GM20000 (cell line): Measurements from ENCODE around the gene PML.

ENCODE experiments used
- DNase-seq: peaks from one replicate; pipeline ENCODE4 v3.0.0; 2012; ENCODE audit warnings: low spot score
- TF ChIP-seq, protein P1 (sequence below): IDR thresholded peaks from 2 replicates; pipeline ENCODE4 v1.5.1; 2012; ENCODE audit warnings: mild to moderate bottlenecking, control low read depth; ENCODE audit errors: extremely low read depth, missing control alignments

Gene PML

DNA sequence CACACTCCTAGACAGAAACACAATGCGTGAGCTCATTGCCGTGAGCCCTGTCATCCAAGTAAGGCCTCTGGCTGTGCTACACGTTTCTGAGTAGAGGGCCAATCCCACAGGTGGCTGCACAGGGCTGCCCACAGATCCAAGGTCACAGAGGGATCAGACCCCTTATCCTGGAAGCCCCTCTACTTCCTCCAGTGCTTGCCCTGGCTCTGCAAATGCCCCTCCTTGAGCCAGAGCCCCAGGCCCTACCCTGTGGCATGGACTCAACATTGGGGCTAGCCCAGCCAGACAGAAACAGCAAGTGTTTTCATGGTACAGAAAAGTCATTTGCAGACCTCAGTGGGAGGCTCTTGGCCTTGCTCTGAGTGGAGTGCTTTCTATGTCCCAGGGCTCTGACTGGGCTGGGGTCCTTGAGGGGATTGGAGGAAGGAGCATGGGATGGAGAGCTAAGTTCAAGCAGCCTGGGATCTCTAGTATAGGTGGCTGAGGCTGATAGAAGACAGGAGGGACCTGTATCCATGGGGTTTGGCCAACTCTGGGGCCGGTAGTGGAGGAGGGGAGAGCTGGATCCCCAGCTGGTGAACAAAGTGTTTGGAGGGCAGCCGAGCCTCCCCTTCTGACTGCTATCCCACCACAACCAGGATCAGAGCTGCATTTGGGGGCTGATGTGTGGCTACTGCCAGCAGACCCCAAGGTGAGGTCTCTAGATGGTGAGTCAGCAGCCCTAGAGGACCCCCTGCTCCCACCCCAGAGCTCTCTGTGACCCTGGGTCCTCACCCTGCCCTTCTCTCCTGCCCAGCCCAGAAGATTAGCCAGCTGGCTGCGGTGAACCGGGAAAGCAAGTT is 49.1 kb downstream of the PML start:
- DNase-seq = no peak
- TF ChIP-seq, protein P1, sequence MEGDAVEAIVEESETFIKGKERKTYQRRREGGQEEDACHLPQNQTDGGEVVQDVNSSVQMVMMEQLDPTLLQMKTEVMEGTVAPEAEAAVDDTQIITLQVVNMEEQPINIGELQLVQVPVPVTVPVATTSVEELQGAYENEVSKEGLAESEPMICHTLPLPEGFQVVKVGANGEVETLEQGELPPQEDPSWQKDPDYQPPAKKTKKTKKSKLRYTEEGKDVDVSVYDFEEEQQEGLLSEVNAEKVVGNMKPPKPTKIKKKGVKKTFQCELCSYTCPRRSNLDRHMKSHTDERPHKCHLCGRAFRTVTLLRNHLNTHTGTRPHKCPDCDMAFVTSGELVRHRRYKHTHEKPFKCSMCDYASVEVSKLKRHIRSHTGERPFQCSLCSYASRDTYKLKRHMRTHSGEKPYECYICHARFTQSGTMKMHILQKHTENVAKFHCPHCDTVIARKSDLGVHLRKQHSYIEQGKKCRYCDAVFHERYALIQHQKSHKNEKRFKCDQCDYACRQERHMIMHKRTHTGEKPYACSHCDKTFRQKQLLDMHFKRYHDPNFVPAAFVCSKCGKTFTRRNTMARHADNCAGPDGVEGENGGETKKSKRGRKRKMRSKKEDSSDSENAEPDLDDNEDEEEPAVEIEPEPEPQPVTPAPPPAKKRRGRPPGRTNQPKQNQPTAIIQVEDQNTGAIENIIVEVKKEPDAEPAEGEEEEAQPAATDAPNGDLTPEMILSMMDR = no peak

- TF ChIP-seq, protein P1 = no peak
- no peak for DNase-seq
Observed at GRCh38 chr15:74044267-74045110, 50.0 kb downstream of the PML start.

DNA sequence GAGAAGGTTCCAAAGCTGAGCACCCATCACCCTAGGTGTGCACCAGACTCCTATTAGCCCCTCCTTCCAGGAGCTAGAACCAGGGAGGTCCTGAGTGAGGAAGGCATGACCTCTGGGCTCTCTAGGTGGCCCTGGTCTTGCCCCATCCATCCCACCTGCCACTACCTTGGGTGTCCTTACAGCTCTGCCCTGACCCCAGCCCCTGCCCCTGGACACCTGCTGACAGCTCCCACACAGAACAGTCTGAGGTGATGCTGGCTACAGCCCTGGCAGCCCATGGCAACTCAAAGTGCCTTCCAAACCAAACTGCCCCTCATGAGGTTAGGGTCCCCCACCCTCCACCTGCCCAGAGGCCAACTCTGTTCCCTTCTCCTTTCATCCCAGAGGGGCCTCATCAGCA is 50.7 kb downstream of the PML start:
- no peak for DNase-seq
- TF ChIP-seq, protein P1 = no peak

GRCh38 chr15:74045636-74046274 is 51.2 kb downstream of the PML start:
- DNase-seq = no peak
- TF ChIP-seq, protein P1 = no peak

GRCh38 chr15:74046275-74046674 is 51.8 kb downstream of the PML start:
- TF ChIP-seq, protein P1 = no peak
- DNase-seq = no peak

DNA sequence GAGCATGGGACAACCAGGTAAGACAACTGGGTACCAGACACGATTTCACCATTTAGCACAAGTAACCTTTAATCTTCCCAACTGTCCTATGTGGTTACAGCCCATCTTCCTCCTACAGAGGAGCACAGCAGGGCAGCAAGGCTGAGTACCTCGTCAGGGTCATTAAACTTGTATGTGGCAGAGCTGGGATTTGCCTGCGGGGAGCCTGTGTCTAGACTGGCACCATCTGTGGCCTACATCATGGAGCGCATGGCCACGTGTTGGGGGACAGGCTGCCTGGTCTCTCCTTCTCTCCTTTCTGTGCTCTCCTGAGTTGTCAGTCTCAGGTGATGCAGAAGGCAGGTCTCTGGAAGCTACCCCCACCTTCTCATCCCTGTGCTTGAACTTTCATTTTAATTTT is 55.6 kb downstream of the PML start:
- no peak for DNase-seq
- TF ChIP-seq, protein P1 = no peak
